GM19043 (cell line): ENCODE data around the gene TRIM46.
"Not testable (repeated sequence)": the region's sequence is repeated elsewhere in the genome, so short reads cannot be mapped to it uniquely, and the experiment has no call there.

Source experiments
- ATAC-seq: cut with Tn5 transposase; IDR thresholded peaks from one replicate; pipeline ENCODE4 v1.9.1; 2021; ENCODE audit warnings: low read depth; ENCODE audit not compliant: unreplicated experiment

The TRIM46 gene

DNA sequence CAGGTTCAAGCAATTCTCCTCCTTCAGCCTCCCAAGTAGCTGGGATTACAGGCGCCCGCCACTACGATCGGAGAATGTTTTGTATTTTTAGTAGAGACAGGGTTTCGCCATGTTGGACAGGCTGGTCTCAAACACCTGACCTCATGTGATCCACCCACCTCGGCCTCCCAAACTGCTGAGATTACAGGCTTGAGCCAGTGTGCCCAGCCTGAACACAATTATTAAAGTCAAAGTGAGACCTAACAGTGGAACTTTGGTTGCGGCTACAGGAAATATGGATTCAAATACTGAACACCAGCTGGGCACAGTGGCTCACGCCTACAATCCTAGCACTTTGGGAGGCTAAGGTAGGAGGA lies 51.7 kb downstream of the TRIM46 start:
- ATAC-seq: not testable (repeated sequence)

DNA sequence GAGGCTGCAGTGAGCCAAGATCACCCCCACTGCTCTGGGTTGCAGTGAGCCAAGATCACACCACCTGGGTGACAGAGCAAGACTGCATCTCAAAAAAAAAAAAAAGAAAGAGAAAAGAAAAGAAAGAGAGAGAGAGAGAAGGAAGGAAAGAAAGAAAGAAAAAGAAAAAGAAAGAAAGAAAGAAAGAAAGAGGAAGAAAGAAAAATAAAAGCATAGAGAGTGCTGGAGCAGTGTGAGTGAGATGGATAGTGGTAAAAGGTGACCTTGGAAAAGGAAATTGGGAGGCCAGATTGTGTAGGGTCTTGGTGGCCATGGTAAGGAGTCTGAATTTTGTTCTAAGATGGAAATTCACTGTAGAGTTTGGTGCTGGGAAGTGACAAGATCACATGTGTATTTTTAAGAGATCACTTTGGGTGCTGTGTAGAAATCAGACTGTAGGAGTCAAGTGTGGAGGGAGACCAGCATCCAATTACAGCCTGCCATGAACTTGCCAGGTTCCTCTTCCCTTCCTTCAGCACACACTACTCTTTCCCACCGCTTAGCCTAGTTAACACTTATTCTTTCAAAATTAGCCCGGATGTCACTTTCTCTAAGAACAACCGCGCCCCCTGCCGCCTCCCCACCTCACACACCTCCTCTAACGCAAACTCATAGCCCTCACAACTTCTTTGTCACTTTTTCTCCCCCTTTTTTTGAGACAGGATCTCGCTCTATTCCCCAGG lies 52.7 kb downstream of the TRIM46 start:
- ATAC-seq: no peak

DNA sequence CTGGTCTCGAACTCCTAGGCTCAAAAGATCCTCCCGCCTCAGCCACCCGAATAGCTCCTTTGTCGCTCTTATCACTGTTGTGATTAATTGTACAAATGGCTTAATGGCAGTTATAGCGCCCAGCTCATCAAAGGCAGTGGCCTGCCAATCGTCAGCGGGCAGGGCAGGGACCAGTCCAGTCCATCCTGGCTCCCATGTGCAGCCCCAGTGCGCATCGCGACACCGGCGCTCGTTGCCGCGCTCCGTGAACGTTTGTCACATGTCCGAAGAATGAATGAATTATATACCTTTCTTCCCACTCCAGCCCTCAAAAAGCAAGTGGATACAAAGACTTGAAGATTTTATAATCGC lies 53.2 kb downstream of the TRIM46 start:
- no peak for ATAC-seq

DNA sequence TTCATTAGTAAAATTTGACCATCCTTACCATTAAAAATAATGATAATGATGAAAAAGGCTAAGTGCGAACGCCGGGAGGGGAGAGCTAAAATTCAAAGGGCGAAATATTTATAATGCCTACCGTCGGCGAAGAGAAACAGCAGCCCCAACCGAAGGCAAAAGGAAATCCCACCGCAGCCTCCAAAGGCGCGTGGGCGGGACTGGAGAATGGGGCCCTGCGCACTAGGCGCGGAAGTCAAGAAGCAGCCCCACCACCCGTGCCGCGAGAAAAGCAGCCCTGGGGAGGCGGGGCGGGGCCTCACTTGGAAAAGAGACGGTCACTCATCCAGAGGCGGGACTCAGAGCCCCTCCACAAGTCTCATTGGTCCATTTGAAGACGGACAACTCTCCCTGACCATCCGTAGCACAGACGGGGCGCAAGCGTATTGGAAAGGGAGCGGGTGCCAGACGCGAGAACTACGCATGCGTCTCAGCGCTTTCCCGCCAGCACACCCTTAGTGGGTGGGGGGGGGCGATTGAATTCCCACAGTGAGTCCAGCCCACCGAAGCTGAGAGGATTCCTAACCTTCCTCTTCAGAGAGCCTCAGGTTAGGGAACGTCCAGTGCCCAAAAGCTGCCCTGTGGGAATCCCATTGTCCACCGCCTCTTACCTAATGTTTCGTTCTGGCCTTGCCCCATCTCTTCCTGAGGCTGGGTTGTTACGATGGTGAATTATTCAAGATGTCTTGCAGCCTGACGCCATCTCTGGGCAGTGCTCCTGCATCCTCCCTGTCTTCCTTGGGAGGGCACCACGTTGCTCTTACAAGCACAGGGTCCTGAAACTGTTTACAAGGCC lies 53.8 kb downstream of the TRIM46 start:
- peak; percentile 91 for ATAC-seq

DNA sequence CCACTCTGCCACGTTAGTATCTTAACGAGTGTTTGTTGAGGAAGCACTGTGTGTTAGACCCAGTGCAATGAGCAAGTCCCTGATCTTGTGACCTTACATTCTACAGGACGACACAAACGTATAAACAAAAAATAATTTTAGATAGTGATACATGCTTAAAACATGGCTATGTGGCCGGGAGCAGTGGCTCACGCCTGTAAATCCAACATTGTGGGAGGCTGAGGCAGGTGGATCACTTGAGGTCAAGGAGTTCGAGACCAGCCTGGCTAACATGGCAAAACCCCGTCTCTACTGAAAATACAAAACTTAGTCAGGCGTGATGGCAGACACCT lies 54.4 kb downstream of the TRIM46 start:
- ATAC-seq: no peak

DNA sequence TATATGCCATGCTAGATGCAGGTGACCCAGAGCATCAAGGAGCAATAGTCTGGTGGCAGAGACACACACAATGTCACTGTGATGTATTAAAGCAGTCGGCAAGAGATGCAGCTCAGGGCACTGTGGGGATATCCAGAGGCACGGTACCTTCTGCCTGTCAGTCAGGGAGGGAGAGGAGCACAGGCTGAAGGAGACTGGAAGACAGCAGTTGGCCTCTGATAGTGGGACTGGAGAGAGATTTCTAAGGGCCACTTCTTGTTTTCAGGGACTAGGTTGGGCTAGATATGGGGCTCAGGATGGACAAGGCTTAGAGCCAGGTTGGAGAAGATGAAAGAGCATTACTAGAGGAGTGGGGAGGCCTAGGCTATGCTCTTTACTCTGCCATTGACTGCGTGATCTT lies 57.7 kb downstream of the TRIM46 start:
- ATAC-seq: not testable (repeated sequence)

DNA sequence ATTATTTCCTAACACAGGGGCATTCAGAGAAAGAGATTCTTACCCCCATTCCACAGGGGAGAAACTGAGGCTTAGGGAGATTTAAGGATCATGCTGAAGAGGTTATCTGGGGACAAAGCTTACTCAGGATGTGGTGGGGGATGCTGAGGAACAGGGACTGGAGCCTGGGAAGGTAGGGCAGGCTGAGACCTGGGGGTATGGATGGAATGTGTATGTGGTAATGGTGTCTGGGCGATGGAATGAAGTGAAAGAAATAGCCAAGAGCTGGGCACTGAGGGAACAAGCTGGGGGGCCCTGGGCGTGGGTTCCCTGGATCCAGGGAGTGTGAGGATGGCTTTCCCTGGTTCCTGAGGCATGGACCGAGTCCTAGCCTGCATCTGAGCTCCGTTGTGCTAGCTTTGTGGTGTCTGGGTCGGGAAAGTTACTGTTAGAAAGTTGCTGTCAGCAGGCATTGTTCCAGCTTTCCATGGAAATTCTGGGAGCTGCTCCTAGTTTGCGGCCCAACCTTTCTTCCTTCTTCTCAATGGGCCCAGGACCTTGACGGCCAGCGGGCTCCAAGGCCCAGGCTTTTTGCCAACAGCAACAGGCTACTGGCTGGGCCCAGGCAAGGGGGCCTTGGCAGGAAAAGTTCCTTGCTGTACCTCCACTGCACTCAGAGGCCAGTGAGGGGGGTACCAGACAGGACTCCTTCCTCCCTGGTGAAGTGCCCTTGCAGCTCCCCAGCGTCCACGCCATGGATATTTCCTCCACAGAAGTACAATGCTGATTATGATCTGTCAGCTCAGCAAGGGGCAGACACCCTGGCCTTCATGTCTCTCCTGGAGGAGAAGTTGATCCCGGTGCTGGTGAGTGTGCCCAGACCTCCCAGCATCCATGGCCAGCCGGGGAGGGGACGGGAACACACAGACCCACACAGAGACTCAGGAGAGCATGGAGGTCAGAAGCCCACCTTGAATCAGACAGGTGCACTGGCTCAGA lies 58.6 kb downstream of the TRIM46 start:
- not testable (repeated sequence) for ATAC-seq

DNA sequence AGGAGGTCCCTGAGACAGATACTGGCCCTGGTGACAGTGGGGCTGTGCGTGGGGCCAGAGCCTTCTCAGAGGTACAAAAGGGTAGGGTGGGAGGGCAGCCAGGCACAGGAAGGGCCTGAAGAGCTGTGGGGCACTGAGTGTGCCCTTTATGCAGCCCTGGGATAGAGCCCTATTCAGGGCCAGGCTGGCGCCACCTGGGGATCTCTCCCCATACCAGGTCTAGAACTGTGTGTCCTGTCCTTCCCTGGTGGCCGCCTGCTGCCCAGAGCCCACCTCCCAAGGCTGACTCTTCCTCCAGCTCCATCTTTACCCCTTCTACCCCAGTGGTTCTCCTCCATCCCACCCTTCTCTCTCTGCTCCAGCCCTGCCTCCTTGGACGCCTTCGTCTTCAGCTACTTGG lies 59.9 kb downstream of the TRIM46 start:
- ATAC-seq: not testable (repeated sequence)
